HCEC 1CT (cell line): ENCODE results near the gene MIS12.
A peak's percentile ranks its signal among the peaks of the same experiment; 100 is the strongest.

Experiments used
- DNase-seq: peaks from one replicate; pipeline ENCODE4 v3.0.0-alpha.2; 2017

The MIS12 gene

DNA sequence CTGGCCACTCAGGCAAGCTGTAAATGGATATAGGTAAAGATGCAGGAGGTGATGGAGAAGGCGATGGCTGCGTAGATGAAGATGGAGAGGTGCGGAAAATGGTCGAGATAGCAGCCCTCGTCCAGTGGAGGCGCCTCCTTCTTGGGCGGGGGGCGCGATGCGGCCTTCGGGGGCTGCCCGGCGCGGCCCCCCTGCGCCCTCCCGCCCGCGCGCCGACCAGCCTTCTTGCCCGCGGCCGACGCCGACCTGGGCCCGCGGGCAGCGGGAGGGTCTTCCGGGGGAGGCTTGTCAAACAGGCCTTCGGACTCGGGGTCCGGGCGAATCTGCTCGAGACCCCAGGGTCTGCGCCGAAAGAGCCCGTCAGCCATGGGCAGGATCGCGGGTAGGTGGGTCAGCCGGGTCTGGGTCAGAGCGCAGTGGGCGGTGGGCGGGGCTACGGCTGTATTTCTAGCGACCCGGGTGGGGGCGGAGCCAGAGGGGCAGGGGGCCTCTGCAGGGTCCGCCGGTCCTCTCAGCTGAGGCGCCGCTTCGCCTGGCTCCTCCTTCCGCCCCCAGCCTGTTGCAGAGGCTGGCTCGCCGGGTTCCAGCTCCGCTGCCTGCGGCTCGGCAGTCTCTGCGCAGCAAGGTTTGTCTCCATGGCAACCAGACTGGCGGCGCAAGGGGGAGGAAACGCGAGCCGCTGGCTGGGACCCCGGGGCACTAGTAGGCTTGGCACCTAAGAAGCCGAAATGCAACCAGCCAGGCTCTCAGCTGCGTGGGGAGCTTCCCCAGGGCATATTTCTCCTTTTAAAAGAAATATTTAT is 14.4 kb downstream of the MIS12 start:
- peak; percentile 56 for DNase-seq

DNA sequence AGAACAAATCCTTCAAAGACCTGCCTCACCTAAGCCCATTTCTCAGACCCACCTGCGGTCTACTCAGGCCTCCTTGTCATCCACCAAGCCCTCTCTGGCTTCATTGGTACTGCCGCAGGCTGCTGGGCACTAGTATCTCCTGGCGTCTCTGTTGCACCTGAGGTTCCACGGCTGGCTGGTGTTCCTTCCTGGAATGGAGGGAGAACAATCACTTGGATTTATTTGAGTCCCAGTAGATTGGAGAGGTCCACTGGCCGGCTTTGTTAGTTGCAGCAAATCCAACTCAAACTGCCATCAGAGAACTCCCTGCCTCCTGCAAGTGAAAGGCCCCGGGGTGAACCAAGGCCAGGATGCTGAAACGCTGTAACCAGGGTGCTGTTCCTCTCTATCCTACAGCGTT is 15.3 kb downstream of the MIS12 start:
- DNase-seq, result no peak

DNA sequence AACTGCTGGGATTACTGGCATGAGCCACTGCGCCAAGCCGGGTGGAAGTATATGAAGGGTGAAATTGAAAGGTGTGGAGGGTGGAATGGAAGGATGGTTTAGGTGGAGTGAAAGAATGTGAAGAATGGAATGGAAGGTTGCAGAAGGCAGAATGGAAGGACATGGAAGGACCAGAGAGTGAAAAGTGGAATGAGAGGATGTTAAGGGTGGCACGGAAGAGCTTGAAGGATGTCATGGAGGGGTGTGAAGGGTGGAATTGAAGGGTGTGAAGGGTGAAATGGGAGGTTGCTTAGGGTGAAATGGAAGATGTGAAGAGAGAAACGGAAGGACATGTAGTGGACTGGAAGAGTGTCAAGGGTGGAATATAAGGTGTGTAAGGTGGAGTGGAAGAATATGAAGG is 16.2 kb downstream of the MIS12 start:
- DNase-seq, result no peak

DNA sequence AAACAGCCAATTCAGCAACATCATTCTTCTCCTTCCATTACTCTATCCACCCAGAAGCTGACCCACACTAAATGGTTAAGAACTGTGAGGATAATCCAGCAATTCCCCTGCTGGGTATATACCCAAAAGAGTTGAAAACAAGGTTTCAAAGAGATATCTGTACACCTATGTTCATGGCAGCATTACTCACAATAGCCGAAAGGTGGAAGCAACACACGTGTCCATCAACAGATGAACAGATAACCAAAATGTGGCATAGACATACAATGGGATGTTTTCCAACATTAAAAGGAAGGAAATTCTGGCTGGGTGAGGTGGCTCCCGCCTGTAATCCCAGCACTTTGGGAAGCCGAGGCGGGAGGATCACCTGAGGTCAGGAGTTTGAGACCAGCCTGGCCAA is 19.9 kb downstream of the MIS12 start:
- no peak for DNase-seq

DNA sequence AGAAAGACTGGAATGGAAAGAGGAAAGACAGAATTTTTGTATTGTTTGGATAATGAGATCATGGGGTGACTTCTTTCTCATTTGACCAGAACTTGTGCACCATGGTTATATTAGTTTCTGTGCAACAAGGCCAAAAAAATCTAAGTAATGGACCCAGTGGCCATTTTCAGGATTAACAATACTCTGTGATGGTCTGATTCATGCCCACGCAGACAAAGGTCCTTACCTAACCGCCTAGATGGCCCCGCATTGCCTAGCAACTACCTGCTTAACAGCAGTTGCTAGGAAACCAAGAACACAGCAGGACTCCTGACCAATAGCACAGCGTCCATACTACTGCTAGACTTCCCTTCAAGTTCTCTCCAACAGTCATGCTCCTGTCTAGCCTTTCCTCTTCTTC is 22.4 kb downstream of the MIS12 start:
- no peak for DNase-seq

DNA sequence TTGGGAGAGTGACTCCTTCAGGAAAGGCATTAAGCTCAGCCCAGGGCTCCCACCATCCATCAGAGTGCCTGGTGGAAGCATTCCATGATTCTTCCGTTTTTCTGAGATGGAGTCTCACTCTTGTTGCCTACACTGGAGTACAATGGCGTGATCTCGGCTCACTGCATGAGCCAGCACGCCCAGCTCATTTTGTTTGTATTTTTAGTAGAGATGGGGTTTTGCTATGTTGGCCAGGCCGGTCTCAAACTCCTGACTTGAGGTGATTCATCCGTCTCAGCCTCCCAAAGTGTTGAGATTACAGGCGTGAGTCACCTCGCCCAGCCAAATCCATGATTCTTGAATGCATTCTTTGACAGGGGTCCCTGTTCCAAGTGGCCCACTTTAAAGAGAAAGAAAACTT is 23.1 kb downstream of the MIS12 start:
- DNase-seq, result peak; percentile 66

DNA sequence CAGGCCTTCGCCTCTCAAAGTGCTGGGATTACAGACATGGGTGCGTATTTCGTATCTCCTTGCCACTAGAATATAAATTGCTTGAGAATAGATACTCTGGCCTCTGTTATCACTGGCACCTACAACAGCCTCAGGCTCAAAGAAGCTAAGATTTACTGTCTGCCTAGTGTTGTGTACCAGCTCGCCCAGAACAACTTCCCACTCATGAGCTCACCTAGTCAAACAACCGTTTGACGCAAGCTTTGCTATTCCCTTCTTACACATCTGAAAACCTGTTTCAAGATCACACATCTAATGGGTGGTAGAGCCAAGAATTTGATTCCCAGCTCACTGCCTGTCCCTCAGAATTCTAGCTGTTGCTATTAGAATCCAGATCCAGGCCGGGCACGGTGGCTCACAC is 24.4 kb downstream of the MIS12 start:
- no peak for DNase-seq

DNA sequence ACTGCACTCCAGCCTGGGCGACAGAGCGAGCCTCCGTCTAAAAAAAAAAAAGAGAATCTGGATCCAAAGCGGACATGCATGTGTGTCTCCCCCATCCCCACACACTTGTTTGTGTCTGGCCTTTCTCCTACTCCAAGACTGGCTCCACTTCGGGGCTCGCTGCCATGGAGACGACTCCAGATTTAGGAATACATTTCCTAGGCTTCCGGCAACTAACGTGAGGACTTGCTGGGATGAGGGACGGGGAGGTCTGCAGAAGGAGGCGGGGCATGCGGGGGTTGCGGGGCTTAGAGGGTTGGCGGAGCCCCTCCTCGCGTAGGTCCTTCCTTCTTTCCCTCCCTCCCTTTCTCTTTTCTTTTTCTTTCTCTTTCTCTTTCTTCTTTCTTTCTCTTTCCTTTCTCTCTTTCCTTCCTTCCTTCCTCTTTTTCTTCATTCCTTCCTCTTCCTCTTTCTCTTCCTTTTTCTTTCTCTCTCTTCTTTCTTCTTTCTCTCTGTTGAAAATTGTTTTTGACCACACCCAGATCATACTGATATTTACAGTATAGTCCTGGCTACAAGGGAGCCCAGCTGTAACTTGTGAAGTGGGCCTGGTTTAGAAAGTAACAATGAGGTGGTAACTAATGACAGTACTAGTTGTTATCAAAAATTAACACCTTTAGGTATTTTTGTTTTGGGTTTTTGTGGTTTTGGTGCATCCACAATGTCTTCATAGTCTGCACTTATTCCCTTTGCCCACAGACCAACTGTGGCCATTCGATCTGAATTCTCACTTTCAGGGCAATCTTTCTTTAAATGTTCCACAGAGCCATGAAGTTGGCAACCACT is 25.2 kb downstream of the MIS12 start:
- no peak for DNase-seq

DNA sequence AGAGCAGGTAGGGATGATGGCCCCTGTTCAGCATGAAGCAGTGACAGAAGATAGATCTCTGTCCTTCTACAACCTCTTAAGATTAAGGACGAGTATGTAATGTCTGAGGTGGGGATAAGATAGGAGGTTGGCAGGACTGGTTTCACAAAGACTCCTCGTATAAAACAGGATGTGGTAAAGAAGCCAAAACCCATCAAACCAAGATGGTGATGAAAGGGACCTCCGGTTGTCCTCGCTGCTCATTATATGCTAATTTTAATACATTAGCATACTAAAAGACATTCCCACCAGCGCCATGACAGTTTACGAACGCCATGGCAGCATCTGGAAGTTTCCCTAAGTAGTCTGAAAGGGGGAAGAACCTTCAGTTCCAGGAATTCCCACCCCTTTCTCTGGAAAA is 27.3 kb downstream of the MIS12 start:
- no peak for DNase-seq

DNA sequence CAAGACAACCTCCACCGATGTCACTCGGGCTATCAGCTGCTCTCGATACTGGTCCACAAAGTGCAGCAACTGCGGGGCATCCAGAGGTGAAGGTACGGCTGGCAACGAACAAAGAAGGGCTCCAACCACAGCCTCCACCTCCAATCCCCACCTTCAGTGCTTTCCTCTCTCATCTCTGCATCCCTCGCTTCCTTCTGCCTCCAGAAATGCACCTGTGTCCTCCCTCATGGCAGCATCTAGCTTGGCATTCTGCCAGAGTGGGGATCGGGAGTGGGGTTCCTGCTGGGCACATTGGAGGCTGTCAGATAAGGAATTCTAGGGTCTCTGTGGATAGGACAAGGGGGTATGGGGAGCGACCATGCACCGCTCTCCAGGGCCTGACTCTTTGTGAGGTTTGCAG is 28.6 kb downstream of the MIS12 start:
- DNase-seq, result no peak

DNA sequence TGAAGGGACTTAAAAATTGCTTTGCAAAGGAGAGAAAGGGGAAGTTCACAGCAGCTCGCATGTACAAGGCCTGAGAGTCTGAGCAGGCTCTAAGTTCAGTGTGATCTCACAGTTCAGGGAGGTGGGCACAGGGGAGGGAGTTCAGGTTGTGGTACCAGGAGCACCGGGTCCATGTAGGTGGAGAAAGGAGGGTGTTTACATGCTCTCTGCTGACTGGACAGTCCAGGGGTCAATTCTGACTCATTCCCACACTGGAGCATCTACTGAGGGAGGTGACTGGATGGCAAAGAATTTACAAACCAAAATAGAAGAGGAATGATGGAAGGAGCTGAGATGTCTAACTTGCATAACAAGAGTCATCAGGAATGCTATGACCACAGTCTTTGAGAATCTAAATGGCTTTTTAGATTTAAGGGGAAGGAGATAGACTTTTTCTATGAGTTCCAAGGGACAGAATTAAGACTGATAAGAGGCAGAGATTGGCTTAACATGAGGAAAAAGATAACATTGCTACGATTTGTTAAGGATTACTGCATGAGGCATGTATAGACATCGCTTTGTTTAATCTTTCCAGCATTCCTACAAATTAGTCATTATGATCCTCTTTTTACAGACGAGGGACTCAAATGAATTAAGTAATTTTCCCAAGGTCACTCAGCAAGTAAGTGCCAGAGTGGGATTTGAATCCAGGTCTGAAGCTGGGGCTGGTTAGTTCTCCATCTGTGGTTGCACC is 29.9 kb downstream of the MIS12 start:
- DNase-seq, result peak; percentile 98

DNA sequence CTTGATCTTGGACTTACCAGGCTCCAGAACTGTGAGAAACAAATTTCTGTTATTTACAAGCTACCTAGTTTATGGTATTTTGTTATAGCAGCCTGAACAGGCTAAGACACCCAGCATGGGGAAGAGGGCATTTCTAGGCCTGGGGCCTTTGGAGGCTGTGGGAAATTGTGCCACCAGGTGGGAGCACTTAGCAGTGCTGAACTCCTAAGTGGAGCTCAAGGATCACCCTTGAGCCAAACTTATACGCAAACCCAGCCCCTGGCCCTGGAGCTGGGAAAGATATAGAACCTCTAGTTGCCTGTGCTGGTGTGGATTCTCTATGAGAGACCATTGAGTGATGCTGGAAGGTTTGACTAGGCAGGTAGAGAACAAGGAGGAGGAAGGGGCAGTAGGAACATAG is 36.1 kb downstream of the MIS12 start:
- DNase-seq, result no peak

DNA sequence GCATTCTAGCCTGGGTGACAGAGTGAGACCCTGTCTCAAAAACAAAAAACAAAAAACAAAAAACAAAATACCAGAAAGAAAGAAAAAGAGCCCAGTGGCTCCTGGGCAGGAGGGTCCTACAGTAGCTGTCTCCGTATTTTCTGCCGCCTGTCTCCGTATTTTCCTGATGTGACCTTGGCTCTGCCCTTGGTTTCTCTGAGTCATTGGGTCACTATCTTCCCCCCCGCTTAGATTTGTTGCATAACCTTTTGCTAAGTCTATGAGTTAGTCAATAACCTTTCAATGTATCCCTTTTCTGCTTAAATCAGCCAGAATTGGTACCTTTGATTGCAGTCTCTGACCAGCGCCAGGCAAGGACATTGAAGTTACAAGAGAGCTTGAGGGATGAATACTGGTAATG is 36.9 kb downstream of the MIS12 start:
- DNase-seq, result peak; percentile 26

DNA sequence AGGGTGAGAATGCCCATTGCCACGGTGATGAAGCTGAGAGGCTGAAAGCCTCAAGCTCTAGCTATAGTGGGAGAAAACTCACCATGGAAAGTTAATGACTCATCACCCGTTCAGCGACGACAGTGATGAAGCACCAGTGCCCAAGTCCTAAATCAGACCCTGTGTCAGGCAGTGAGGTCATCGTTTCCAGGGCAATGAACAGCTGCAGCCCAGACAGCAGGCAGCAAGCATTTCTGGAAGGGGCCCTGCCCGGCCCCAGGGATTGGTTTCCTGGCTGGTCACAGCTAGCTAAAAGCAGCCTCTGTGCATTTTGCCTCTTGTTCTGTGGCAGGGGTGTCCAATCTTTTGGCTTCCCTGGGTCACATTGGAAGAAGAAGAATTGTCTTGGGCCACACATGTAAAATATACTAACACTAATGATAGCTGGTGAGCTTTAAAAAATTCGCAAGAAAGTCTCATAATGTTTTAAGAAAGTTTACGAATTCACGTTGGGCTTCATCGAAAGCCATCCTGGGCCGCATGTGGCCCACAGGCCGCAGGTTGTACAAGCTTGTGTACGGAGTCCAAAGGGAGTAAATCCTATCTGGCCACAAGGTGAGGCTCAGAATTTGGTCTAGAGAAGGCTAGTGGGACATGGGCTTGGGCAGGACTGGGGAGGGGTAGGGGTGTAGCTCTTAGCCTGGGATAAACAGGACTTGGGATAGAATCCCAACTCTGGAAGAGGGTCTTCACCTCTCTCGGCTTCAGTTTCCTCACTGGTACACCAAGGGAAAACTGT is 40.6 kb downstream of the MIS12 start:
- peak; percentile 98 for DNase-seq

DNA sequence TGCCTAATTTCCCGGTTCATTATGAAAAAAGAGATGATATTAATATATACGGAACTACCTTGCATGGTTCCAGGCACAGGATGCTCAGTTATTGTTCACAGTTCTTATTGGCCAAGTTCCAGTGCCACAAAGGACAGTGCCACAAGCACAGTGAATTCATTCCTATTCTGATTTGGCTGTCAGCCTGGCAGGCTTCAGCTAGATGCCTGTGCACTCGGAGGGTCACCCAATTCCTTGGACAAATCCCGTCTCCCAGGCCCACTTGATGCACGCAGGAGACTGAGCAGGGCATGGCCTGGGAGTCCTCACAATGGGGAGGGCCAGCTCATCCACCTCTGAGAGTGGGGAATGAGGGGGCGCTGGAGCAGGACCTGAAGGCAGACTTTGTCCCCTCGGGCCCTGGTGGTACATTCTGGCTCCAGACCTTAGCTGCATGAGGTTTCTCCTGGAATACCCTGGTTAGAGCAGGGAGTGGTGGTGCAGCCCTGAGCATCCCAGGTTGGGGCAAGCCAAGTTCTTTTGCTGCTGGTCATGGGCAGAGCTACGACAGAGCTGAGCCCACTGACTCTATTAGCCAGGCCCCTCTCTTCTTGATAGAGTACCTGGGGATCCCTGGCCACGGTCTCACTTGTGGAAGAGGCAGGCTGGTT is 41.4 kb downstream of the MIS12 start:
- no peak for DNase-seq

DNA sequence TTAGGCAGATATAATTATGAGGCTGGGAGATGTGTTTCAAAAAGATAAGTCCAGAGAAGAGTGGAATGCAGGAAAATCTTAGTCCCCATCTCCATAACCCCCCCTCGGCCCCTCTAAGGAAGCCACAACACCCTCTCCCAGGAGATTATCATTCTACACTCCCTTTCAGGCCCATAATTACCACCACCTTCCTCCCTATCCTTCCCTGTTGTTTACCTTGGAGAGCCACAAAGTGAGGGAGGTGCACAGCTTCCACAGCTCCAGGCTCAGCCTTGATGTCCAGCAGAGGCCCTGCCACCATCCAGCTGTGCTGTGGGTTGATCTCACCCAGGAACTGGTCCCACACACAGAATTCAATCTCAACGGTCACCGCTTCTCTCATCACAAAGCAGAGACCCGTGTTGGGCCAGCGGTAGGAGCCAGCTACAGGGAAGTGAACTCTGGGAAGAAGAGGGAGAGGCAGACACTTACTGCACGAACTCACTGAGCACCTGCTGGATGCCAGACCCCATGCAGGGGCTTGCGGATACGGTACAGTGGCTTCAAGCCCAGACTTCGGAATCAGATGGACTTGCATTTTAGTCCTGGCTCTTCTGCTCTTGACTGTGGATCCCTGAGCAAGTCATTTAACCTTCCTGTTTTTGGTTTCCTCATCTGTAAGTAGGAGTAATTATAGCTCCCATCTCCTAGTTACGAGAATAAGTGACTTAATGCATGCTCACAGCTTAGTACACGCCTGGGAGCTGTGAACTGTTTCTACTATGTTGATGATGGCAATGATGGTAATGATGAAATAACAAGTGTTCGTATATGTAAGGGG is 44.1 kb downstream of the MIS12 start:
- no peak for DNase-seq

DNA sequence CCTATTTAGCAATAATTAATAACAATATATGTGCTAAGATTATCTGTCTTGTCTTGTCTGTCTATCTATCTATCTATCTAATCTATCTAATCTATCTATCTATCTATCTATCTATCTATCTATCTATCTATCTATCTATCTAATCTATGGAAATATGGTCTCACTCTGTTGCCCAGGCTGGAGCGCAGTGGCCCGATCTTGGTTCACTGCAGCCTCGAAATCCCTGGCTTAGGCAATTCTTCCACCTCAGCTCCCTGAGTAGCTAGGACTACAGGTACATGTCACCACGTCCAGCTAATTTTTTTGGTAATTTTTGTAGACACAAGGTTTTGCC is 44.7 kb downstream of the MIS12 start:
- no peak for DNase-seq

DNA sequence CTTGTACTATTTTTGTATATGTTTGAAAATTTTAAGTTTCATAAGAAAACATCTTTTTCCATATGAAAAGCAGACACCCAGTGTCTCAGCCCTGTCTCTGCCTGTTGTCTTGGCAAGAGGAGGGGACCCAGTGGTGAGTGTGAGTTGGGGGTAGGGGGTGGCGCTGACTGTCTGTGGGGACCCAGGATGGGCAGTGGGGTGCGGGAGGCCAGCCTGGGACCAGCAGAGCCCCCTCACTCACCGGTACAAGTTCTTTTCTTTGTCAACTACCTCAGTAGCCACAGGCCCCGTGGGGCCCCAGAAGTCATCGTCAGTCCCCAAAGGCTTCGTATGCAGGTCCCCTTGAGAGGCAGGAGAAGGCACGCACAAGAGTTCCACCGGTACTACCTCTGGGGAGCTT is 46.2 kb downstream of the MIS12 start:
- no peak for DNase-seq

DNA sequence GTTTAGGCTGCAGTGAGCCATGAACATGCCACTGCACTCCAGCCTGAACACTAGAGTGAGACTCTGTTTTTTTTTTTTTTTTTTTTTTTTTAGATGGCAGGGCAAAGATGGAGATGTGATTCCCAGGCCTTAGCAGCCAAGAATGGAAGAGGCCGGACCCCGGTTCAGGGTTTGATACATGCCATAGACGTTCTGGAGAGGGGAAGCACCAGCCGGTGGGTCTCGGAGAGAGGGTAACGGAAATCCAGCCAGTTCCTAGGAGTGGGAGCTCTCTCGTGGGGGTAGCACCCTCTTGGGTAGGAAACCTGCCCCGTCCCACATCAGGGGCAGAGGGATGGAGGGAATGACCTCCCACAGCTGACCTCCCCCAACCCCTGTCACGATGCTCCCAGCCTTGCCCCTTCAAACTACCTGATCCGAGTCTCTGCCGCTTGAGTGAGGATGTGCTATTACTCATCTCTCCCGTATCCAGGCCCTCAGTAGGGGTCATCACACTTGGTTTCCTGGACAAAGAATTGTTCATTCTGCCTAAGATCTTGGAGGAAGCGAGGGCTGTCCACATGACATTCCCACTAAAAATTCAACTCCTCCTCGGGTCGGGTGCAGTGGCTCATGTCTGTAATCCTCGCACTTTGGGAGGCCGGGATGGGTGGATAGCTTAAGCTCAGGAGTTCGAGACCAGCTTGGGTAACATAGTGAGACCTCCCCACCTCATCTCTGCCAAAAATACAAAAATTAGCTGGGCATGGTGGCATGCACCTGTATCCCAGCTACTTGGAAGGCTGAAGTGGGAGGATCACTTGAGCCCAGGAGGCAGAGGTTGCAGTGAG is 47.3 kb downstream of the MIS12 start:
- no peak for DNase-seq

DNA sequence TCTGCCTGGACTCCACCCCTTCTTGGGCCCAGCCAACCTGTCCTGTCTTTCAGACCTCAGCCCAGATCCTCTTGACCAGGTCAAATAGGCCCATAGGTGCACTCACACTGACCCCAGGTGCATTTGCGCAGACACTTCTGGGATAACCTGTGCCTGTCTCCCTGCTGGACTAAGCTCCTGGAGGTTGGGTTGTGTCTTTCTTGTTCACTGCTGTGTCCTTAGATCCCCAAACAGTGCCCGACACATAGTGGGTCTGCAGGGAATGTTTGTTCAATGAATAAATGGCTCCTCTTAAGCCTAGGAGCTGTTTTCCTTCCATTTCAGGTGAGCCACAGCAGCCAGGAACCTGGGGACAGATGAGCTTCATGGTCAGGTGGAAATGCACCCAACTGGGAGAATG is 49.1 kb downstream of the MIS12 start:
- DNase-seq, result no peak
